ENCODE measurements around the gene OCIAD2.
"Not testable (repeated sequence)": the region's sequence is repeated elsewhere in the genome, so short reads cannot be mapped to it uniquely, and the experiment has no call there.

The OCIAD2 gene

GRCh38 chr4:48905363-48906015, 1.1 kb downstream of the OCIAD2 start:
- DNase-seq: no peak

DNA sequence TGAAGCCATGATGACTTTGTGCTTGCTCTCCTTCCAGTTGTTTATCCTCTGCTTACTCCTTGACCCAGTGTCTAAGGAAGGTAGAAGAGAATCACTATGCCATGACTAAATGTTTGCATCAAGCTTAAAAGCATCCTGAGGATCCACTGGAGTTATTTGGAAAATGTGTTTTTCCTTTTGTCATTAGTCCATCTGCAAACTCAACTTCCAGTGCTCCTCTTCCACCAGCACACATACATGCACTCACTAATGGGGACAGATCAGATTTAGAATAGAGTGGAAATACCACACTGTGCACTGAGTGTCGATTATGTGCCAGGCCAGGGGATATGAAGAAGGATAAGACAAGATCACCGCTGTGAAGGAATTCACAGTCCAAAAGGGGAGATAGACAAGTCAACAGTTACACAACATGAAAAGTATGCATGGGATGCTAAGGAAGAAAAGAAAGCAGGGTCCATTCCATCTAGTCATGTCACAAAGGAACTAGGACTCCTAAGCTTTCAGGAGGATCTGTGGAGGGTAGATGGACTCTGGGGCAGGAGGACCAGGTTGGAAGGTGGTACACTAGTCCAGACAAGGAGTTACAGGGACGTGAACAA, 1.9 kb downstream of the OCIAD2 start:
- no peak for DNase-seq

DNA sequence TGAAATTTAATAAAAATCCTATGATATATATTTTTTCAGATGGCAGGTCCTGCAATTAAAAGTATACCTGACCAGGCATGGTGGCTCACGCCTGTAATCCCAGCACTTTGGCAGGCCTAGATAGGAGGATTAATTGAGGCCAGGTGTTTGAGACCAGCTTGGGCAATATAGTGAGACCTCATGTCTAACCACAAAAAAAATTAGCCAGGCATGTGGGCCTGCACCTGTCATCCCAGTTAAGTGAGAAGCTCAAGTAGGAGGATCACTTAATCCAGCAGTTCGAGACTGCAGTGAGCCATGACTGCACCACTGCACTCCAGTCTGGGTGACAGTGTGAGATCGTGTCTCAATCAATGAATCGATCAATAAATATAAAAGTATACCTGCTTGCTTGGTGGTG, 2.5 kb downstream of the OCIAD2 start:
- DNase-seq: no peak

DNA sequence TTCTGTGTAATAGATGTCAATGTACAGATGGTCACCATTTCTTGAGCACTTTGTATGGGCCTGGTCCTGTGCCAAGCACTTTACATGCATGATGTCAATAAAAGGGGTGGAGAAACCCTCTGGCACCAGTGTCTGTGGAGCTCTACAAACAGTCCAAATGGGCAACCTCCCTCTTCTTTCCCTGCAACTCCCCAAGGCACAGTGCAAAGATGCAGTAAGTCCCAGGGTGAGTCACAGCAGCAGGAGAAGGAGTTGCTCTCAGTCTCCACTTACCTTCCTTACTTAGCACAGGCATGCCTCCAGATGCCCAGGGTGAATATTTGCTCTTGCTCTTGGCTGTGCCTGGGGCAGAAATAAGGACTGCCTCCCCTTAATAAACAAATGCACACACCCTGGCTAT, 4.3 kb downstream of the OCIAD2 start:
- no peak for DNase-seq

DNA sequence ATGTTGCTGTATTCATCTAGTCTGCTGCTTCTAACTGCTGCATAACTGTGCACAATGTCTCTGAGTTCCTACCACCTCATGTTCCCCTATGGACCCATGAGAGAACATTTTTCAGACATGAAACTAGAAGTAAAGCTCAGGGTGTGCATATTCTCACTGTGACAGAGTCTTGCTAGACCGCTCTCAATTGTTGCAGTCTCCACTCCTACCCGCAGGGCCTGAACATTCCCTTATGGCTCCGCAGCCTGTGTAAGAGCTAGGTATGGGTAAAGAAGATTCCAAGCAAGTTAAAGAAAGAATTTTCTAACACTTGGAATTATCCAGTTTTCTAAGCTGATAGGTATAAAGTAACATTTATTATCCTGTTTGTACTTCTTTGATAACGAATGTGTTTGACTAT, 5.4 kb downstream of the OCIAD2 start:
- DNase-seq: no peak

DNA sequence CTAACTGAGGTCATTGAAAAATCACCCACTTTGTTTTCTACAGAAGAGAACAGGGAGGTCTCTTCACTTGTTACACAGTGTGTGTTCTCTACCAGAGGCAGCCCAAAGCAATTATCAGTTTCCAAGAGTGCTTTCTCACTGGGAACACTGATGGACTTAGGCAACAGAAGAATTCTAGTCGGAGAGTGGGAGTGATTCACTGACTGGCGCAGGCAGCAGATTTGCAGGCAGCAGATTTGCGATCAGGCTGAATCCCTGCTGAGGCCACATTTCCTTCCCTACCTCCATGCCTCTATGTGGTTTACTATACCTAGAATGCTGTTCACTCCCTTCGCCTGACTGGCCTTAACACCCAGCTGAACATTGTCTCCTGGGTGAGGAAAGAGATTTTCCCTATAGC, 6.6 kb downstream of the OCIAD2 start:
- no peak for DNase-seq

GRCh38 chr4:48899432-48899749, 7.2 kb downstream of the OCIAD2 start:
- no peak for DNase-seq

GRCh38 chr4:48898733-48899431, 7.7 kb downstream of the OCIAD2 start:
- no peak for DNase-seq

GRCh38 chr4:48896845-48897244, 9.7 kb downstream of the OCIAD2 start:
- DNase-seq: no peak

GRCh38 chr4:48891028-48891619, 15.4 kb downstream of the OCIAD2 start:
- DNase-seq: no peak

GRCh38 chr4:48889750-48890149, 16.8 kb downstream of the OCIAD2 start:
- not testable (repeated sequence) for DNase-seq

DNA sequence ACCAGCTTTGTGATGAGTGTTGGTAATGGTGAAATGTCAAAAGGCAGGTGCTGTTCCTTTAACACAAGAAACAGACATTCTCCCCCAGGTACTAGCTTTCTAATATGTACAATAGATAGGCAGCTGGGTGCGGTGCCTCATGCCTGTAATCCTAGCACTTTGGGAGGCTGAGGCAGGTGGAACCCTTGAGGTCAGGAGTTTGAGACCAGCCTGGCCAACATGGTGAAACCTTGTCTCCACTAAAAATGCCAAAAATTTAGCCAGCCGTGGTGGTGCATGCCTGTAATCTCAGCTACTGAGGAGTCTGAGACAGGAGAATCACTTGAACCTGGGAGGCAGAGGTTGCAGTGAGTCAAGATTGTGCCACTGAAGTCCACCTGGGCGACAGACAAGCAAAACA, 24.9 kb downstream of the OCIAD2 start:
- not testable (repeated sequence) for DNase-seq

- DNase-seq: no peak
Observed at GRCh38 chr4:48879561-48880442, 26.8 kb downstream of the OCIAD2 start.

DNA sequence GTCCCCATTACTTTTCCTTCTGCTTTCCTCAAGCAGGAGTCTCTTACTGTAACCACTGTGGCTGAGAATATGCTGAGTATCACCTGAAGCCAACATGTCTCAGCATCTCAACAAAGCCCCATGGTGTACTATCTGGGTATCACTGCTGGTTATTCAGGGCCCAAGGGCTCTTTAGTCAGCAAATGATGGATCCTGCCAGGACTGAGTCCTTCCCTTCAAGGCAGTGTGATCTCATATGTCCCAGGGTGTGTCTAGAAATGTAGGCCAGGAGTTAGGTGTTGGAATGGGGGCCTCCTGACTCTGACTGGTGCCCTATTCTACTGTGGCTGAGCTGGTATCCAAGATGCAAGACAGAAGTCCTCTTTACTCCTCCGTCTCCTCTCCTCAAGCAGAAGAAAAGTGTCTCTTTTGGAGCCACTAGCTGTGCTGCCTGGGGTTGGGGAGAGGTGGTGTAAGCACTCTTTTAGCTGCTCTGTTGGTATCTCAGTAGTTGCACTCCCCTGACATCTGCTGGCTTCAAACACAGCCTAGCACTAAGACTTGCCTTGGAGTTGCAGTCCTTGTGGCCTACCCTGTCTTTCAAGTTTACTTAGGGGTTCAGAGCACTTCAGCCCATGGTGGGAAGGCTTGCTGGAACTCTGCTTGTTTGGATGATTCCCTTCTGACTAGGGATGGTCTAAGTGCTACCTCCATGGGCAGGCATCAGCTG, 28.6 kb downstream of the OCIAD2 start:
- DNase-seq: no peak

GRCh38 chr4:48864696-48865095, 41.9 kb downstream of the OCIAD2 start:
- DNase-seq: not testable (repeated sequence)

- DNase-seq: no peak
Observed at GRCh38 chr4:48863728-48864127, 42.8 kb downstream of the OCIAD2 start.

- no peak for DNase-seq
Observed at GRCh38 chr4:48862661-48863060, 43.9 kb downstream of the OCIAD2 start.

- no peak for DNase-seq
Observed at GRCh38 chr4:48862038-48862437, 44.5 kb downstream of the OCIAD2 start.

- no peak for DNase-seq
Observed at GRCh38 chr4:48858130-48858529, 48.4 kb downstream of the OCIAD2 start.

GRCh38 chr4:48854982-48855381, 51.6 kb downstream of the OCIAD2 start:
- DNase-seq: no peak

DNA sequence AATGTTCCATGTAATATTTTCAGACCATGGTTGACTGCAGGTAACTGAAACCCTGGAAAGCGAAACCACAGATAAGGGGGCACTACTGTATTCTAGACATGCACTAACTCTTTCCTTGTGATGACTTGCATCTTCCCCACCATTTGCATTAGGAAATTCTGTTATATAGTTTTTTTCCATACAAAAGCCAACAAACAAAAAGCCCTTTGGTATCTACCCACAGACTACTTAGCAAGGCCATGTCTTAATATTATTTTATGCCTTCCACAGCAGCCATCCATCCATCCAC, 52.2 kb downstream of the OCIAD2 start:
- DNase-seq: no peak

DNA sequence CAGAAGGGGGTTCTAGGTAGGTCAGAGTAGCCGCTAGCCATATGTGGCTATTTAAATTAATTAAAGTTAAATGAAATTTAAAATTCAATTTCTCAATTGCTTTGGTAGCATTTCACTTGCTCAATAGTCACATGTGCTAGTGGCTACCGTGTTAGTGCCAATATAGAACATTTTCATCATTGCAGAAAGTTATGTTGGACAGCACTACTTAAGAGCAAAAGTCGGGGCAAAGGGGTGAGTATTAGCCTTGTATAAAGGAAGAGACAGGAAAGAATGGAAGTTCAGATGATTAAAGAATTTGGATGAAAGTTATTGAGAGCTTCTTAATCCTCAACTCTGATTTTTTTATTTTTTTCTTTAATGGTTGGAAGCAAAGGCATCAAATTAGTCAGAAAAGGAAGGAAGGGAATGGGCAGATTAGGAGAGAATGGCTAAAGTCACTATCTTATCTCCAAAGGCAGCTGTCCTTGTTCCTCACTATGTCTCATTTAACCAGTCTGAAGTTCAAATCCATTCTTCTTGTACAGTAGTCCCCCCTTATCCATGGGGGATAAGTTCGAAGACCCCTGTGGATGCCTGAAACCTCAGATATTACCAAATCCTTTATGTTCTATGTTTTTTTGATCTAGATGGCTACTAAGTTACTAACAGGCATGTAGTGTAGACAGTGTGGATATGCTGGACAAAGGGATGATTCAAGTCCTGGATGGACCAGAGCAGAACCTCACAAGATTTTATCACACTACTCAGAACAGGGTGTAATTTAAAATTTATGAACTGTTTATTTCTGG, 52.8 kb downstream of the OCIAD2 start:
- DNase-seq: no peak

Data from activated CD8-positive, alpha-beta memory T cell treated with anti-CD3 and anti-CD28 coated beads for 24 hours (primary cell).